Fibroblast of the conjunctiva (primary cell): ENCODE results near the gene MACROD1.

ENCODE experiments used
- DNase-seq: peaks from one replicate; pipeline ENCODE4 v3.0.0-alpha.2; 2010; ENCODE audit warnings: low read depth

The MACROD1 gene

DNA sequence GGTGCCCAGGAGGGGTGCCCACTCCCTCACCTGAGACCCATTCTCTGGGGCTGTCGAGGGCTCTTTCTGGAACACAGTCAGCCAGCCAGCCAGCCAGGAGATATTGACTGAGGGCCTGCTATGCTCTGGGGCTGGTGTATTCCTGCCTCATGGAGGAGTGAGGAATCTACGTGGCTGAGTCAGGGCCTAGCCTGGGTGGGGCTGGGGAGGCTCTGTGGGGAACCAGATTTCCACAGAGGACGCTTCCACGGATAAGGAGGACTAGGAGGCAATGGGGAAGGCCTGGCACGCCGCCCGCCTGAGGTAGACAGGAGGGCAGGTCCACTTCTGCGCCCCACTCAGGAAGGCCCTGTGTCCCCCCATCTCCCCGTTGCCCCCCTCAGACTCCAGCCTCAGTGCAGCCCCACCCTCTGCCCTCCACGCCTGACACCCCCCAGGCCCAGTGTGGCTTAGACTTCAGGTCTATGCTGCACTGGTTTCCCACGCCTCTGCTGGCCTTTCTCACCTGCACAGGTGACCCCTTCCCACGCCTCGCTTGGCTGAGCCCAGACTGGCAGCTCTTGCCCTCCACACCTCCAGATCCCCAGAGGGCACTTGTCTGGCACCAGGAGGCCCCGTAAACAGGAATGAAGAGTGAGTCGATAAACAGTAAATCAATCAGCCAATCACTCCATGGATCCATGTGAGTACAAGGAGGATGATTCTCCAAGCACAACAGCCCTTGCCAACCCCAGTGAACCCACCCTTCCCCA, 37.5 kb downstream of the MACROD1 start:
- no peak for DNase-seq

DNA sequence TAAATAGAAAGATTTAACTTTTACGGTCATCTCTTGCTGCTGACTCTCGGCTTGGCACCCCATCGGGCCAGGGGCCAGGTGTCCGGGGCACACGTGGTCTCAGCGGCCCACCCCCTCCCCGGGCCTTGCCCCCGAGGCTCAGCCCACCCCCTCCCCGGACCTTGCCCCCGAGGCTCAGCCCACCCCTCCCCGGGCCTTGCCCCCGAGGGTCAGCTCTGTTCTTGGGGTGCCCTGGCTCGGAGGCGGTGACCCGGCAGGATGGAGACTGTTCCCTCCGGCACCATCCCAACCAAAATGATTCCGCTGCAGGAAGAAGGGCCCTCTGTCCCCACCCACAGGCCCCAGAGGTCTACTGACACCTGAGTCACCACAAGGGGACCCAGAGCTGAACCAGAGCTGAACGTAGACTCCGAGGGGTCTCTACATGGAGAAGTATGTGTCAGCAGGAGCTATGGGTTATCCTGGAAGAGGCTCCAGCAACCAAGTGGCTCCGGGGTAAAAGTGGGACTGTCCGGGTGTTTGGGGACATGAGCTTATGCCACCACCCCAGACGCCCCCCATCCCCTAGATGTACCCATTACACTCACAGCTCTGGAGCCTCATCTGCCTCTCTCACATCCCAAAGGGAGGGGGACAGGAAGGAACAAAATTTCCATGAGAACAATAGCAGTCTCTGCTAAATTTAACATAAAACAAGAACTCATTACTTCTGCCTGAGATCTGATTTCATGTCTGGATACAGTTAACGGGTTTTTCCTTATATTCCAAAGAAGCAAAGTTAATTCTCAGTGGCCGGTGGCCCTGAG, 38.4 kb downstream of the MACROD1 start:
- DNase-seq: no peak

DNA sequence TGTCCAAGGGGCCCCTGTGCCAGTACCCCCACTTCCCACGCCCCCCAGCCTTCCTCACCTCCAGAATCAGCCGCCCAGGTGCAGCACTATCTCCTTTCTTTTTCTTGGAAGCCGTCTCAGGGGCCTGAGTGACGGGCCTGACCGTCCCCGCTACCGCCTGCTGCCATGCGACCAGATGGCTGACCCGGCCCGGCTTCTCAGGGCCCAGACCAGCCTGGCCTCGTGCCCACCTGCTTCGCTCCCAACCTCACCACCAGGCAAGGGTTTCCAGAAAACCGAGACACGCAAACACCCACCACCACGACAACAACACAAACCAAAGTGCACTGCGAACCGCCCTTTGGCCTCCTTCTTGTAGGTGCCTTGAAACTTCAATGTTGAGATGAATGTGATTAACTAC, 39.1 kb downstream of the MACROD1 start:
- no peak for DNase-seq

DNA sequence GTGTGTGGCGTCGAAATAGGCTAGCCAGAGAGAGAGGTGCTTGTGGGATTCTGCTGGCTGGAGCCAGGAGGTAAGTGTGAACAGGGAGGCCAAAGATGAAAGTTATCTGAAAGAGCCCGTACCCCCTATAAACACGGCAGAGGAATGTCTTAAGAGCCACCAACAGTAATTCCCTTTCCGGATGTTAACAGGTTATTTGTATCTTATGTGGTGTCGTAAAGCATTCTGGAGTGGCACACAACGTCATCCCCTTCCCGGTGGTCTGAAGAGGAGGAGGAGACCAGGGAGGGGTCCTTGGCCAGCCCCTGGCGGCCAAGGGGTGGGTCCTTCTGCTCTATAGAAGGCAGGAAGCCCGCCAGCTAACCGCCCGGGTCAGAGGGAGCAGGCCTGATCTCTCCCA, 39.5 kb downstream of the MACROD1 start:
- DNase-seq: no peak

DNA sequence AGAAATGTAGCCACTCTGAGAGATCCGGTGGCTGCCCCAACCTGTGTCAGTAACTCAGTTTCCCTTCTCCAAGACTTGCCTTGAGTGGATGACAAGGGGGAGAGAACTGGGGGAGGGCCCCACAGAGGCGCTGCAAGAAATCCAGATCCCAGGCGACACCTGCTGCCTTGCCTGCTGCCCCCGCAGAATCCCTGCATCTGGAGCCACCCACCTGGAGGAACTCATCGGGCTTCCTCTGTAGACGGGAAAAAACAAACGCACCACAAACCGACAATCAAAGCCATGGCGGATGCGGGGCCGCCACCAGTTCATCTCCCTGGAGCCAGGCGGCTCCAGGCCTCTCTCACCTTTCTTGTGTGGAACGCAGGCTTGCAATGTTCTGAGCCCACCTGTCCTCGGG, 40.2 kb downstream of the MACROD1 start:
- no peak for DNase-seq

DNA sequence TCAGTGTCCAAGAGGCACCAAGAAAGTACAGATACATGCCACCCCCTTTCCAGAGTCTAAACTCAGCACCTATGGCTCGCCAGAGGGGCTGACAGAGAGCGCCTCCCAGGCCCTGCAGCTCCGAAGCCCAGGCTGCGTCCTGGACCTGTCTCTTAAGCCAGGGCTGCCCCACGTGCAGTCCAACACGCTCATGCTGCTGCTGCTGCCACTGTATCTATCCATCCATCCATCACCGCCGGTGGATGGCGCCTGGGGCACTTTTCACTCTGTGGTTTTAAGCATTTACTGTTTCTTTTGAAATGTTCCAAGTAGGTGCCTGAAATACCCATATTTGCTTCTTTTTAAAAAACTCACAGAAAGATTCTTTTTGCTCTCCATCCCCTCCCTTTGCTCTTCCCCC, 41.8 kb downstream of the MACROD1 start:
- DNase-seq: no peak

DNA sequence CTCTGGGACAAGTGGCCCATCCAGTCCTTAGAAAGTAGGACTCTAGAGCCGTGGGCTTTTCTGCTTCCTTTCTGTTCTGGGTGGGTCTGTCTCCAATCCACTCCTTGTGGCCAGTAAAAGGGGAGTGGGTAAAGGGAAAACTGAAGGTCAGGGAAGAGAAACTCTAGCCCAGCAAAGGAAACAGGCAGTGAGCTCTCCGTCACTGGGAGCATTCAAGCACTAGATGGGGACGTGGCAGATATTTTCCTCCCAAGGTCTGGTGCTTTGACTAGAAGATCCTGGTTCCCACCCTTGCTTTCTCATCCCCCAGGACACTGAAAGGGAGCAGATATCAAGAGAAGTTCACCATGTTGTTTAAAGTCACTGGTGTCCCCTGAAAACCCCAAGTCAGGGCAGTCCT, 42.2 kb downstream of the MACROD1 start:
- DNase-seq: no peak

DNA sequence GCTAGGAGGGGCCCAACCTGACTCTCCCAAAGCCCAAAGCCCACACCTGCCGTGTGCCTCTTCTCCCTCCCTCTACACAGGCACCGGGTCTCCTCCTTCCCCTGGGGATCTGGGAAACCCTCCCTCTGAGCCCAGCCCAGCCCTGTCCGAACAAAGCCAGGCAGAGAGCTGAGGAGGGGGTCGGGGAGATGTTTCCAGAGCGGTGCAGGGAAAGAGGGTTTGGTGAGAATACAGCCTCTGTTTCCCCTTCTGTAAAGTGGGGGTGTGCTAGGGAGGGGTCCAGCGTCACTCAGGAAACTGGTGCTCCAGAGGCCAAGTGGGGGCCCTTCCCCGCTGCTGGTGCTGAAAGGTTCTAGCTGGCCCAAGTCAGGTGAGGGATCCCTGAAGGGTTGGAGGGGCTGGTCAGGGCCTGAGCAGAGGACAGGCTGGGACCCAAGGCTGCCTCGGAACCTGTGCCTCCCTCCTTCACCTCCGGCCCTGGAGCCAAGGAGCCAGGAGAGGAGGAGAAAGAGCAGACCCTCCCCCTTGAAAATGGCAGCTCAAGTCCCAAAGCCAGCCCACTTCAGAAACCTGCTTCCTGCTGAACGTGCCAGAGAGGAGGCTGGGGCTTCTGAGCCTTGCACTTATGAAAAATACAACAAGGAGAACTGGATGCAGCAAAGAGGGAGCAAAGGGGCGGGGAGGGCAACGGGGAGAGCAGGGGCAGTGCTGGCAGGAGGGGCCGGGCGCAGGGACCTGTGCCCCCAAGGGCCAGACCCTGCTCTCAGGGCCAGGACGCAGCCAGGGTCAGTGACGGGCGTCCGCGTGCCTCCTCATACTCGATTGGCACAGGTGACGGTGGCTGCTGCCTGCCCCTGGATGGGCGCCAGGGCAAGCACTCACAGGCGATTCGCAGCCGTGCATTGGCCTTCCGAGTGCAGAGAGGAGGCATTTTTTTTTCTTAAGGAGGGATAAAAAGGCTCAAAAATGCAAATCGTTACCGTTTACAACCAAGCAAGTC, 43.2 kb downstream of the MACROD1 start:
- DNase-seq: no peak

DNA sequence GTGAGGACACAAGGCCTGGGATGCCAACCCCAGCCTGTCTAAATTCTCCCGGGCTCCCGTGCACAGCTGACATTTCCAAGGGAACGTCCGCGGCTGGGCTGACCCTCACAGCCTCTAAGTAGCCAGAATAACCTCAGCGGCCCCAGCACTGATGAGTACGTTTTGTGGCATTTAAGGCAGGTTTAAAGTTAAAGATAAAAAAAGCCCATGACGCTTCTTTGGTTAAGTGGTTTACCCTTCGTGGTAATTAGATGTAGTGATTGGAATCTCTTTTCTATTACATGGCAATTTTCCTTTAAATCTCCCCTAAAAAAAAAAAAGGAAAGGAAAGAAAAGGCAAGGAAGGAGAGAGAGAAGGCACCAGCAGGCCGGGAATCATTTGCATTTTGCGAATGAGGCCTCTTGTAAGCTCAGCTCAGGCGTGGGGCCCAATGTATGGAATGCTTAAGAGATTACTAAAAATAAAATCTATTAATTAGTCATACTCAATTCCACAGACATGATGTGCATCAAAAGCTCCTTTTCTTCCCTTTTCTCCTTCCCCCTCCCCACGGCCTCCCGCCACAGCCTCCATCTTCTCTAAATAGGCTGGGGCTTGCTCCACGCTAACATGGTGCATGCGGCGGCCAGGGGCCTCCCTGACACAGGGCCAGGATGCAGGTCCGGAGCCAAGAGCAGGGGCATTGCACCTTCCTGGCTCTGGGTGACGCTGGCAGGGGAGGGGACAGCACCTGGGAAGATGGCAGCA, 44.1 kb downstream of the MACROD1 start:
- DNase-seq: no peak

DNA sequence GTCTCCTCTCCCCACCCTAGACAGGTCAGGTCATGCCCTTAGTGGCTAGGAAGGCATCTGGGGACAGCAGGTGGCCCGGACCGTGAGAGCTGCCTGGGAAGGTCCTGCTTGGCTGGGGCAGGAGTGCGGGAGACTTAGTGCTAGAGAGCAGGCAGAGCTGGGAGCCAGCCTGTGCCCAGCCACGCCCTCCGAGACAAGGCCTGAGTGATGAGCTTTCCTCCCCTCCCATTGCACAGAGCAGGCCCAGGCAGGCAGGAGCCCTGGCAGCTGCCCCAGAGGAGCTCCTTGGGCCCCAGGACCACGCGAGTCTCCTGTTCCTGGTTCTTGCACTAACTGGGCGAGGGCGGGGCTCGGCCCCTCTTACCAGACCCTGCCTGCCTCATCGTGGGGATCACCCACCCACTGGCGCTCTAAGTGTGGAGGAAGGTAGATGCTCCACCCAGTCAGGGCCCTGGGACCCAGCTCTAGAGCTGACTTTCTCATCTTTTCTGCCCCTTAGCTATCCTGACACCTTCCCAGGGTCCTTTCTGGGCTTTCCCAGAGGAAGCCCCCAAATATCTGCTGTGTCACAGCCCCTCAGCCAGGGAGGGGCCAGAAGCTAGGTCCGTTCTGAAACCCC, 44.9 kb downstream of the MACROD1 start:
- DNase-seq: no peak

DNA sequence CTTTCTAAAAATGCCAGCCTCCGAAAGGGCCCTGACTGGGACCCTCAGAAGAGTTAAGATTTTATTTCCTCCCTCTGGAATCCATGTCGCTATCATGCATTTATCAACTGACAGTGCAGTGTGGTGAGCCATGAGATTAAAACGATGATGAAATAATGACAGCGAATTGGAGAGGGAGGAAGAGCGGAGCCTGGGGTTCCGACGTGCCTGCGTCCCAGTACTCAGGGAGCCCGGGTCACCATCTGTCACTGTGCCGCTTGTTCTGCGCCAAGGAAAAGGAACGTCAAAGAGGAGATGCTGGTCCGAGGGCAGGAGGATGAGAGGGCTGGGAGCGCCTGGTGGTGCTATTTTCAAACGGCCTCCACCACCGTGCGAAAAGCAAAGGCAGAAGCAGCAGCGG, 46.2 kb downstream of the MACROD1 start:
- DNase-seq: no peak

DNA sequence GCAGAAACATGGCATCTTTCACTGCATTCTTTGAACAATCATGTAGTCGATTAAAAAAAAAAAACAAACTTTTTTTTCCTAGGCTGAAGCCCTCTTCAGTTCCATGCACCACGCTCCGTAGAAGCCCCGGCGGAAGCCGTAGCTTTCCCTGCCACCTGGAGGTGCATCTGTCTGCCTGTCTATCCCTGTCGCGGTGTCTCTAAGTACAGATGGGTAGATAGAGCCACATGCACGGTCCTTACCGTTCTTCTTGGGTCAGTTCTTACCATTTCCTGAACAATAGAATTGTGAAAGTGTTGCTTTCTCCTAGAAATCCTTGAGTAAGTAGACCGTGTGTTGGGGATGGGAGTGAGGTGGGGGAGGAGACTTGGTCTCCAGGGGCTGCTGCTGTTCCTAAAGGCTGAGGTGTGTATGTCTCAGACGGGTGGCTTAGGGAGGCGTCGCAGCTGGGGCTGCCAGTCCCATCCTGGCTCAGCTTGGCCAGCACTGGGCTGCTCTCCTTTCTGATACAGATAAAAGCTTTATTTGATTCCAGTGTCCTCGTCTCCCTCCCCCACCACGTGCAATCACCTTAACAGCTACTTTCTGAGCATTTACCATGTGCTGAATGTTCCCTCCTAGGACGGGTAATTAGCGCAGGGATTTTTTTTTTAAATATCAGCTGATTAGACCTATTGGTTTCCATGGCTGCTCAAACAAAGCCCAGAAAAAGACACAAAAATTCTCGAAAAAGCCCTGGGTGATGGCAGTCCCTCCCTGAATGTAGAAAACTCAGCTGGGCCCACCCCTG, 46.8 kb downstream of the MACROD1 start:
- no peak for DNase-seq

DNA sequence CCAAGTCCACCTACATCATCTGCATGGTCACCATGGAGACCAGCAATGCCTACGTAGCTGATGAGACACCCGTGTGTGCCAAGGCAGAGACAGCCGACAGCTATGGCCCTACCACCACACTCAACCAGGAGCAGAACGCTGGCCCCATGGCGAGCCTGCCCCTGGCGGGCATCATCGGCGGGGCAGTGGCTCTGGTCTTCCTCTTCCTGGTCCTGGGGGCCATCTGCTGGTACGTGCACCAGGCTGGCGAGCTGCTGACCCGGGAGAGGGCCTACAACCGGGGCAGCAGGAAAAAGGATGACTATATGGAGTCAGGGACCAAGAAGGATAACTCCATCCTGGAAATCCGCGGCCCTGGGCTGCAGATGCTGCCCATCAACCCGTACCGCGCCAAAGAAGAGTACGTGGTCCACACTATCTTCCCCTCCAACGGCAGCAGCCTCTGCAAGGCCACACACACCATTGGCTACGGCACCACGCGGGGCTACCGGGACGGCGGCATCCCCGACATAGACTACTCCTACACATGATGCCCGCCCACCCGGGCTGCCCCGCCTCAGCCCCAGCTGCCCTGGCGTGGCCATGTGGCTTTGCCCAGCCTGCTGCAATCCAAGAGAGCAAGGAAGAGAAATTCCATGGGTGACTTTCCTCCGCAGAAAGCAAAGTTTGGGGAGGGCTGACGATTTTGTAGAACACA, 48.0 kb downstream of the MACROD1 start:
- DNase-seq: no peak

DNA sequence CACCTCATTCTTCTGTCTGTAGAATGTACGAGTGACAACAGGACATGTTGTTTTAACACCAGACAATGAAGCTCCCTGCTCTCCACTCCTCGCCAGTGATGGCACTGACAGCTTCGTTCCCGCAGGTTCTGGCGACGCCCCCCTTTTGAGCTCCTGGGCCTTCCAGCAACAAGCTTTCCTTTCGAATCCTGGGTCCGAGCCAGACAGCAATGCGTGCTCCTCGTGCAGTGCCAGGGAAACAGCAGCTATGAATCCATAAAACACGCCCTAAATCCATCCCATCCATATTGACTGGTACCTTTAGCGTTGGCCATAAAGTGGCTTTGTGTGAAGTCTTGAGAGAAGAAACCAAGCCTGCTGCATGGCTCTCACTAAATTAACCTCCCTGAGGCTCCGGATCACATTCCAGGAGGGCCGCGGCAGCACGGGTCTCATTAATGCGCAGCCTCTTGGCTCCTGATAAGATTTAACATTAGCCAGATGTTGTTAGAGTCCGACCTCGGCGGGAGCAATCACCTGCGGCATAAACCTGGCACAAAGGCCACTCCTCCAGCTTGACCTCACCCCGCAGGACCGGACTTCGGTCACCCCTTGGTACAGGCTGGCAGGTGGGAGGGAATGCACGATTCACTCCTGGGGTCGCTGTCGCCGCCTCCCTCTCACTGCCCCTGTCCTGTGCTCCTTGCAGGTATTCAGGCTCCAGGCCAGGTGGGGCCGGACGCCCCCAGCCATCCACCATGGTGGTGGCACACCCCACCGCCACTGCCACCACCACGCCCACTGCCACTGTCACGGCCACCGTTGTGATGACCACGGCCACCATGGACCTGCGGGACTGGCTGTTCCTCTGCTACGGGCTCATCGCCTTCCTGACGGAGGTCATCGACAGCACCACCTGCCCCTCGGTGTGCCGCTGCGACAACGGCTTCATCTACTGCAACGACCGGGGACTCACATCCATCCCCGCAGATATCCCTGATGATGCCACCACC, 50.1 kb downstream of the MACROD1 start:
- DNase-seq: no peak

DNA sequence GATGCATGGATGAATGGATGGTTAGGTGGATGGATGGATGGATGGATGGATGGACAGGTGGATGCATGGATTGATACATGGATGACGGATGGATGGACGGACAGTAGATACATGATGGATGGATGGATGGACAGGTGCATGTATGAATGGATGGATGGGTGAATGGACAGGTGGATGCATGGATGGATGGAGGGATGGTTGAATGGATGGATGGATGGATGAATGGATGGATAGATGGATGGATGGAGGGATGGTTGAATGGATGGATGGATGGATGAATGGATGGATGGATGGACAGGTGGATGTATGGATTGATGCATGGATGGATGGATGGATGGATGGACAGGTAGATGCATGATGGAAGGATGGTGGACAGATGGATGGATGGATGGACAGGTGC, 51.7 kb downstream of the MACROD1 start:
- no peak for DNase-seq

DNA sequence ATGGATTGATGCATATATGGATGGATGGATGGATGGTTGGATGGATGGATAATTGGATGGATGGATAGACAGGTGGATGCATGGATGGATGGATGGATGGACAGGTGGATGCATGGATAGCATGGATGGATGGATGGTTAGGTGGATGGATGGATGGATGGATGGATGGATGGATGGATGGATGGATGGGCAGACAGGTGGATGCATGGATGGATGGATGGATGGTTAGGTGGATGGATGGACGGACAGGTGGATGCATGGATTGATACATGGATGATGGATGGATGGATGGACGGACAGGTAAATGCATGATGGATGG, 52.5 kb downstream of the MACROD1 start:
- DNase-seq: no peak

DNA sequence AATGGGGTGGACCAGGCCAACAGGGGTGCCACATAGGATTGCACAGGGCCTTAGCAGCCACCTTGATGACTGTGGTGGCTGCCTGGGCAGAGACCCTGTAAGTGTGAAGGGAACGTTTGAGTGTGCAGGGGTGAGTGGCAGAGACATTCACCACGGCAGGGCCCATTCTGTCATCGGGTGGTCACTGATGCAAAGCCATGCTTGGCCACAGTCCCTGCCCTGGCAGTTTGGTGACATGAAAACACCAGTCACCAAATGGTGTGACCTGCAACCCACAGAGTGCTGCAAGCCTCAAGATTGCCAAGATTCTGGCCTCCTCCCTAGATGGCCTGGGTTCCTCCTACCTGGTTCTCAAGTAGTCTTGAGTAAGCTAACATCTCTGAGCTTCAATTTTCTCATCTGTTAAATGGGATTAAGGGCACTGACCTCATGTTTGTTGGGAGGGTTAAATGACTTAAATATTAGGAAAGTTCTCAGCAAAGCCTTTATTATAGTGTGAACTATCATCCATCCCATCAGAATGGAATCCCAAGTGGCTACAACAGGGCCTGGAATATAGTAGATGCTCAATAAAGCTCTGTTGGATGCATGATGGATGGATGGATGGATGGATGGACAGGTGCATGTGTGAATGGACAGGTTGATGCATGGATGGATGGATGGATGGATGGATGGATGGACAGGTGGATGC, 53.0 kb downstream of the MACROD1 start:
- DNase-seq: no peak
